ENCODE data around the gene TOX3. TPM values are rescaled to one million over a fixed set of nuclear protein-coding genes. Genes with fewer than 3 reads are reported as not detected.

TOX3 gene
- total and polyA plus RNA-seq, 4 donors: 1.6 to 5.3 (median 2.0) TPM

DNA sequence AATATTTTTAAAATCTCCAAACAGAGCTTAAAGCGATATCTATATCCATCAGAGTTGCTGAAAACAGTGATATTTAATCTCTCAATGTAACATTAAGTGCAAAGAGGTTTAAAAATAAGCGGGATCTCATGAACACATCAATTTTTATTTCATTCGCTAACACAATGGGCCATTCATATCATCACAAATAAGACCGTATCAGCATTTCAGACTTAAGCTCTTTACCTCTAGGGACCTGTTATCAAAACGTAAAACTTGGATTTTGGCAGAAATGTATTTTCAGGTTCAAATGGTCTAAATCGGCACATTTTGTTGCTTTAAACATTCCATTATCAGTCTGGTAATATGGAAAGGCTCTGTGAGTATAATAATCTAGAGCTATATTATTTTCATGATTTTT, 77.9 kb downstream of the TOX3 start:
- Histone ChIP-seq H3K4me3 (no peak overlapping the region), H3K9ac (ENCODE audit: insufficient read depth in 1 of 2, low read length in 2 of 2) (no peak overlapping the region), H3K27ac (ENCODE audit: low read depth in 1 of 2, low read length in 1 of 2) (no peak overlapping the region), H3K36me3 (ENCODE audit: control insufficient read depth in 4 of 4, insufficient read depth in 4 of 4, low read length in 4 of 4) (no peaks in the 10 kb centered on the region), H3K27me3 (ENCODE audit: control insufficient read depth in 3 of 3, insufficient read depth in 3 of 3, low read length in 2 of 3) (no peaks in the 10 kb centered on the region), H3K4me1 (ENCODE audit: control insufficient read depth in 5 of 5, insufficient read depth in 5 of 5, low read length in 5 of 5) (peaks cover 0 to 31% (median 0%) of the 10 kb centered on the region in 5 donors), H3K9me3 (ENCODE audit: control insufficient read depth in 4 of 4, insufficient read depth in 3 of 4, low read length in 3 of 4) (no peaks in the 10 kb centered on the region)
- TF ChIP-seq, protein P1, sequence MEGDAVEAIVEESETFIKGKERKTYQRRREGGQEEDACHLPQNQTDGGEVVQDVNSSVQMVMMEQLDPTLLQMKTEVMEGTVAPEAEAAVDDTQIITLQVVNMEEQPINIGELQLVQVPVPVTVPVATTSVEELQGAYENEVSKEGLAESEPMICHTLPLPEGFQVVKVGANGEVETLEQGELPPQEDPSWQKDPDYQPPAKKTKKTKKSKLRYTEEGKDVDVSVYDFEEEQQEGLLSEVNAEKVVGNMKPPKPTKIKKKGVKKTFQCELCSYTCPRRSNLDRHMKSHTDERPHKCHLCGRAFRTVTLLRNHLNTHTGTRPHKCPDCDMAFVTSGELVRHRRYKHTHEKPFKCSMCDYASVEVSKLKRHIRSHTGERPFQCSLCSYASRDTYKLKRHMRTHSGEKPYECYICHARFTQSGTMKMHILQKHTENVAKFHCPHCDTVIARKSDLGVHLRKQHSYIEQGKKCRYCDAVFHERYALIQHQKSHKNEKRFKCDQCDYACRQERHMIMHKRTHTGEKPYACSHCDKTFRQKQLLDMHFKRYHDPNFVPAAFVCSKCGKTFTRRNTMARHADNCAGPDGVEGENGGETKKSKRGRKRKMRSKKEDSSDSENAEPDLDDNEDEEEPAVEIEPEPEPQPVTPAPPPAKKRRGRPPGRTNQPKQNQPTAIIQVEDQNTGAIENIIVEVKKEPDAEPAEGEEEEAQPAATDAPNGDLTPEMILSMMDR (IDR thresholded peaks at IDR 0.05; ENCODE audit: control extremely low read depth, extremely low read depth): no peak
- WGBS, 2 donors: 91 to 96% methylated on average over 6 of the region's 6 CpGs
- DNase-seq: no peak
- ATAC-seq (ENCODE audit: insufficient read depth, low FRiP score): no peak

GRCh38 chr16:52467753-52468152, 79.2 kb downstream of the TOX3 start:
- Histone ChIP-seq H3K36me3 (ENCODE audit: control insufficient read depth in 4 of 4, insufficient read depth in 4 of 4, low read length in 4 of 4) (no peaks in the 10 kb centered on the region), H3K27me3 (ENCODE audit: control insufficient read depth in 3 of 3, insufficient read depth in 3 of 3, low read length in 2 of 3) (no peaks in the 10 kb centered on the region), H3K4me3 (no peak overlapping the region), H3K4me1 (ENCODE audit: control insufficient read depth in 5 of 5, insufficient read depth in 5 of 5, low read length in 5 of 5) (peaks cover 0 to 39% (median 0%) of the 10 kb centered on the region in 5 donors), H3K9ac (ENCODE audit: insufficient read depth in 1 of 2, low read length in 2 of 2) (no peak overlapping the region), H3K27ac (ENCODE audit: low read depth in 1 of 2, low read length in 1 of 2) (no peak overlapping the region), H3K9me3 (ENCODE audit: control insufficient read depth in 4 of 4, insufficient read depth in 3 of 4, low read length in 3 of 4) (peaks cover 0 to 2% (median 0%) of the 10 kb centered on the region in 4 donors)
- no peak for DNase-seq
- no peak for ATAC-seq (ENCODE audit: insufficient read depth, low FRiP score)
- 86 to 91% methylated on average over 1 of the region's 1 CpG for WGBS, 2 donors
- TF ChIP-seq, protein P1 (IDR thresholded peaks at IDR 0.05; ENCODE audit: control extremely low read depth, extremely low read depth): no peak

DNA sequence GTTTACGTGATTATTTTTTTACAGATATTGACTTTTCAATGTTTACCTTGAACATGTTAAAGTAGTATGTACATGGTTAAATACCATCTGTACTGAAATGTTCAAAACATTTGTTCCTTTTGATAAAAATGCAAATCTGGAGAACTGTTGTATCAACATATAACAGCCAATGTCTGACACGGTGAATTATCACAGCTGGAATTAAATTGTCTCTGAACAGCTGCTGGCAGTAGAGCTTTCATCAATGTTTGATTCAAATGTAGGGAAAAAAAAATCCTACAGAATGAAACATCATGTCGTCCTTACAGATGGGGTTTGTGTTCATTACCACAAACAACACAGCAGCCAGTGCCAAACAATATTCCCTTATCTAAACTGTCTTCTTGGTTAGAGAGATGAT, 79.9 kb downstream of the TOX3 start:
- WGBS, 2 donors: 77 to 78% methylated on average over 3 of the region's 3 CpGs
- no peaks in the 10 kb centered on the region for H3K27me3 ChIP-seq (ENCODE audit: control insufficient read depth in 3 of 3, insufficient read depth in 3 of 3, low read length in 2 of 3)
- no peak overlapping the region for H3K27ac ChIP-seq (ENCODE audit: low read depth in 1 of 2, low read length in 1 of 2)
- peaks cover 0 to 2% (median 0%) of the 10 kb centered on the region in 4 donors for H3K9me3 ChIP-seq (ENCODE audit: control insufficient read depth in 4 of 4, insufficient read depth in 3 of 4, low read length in 3 of 4)
- DNase-seq (peak in 2 of 3 donors; percentile 46 to 49), ATAC-seq (ENCODE audit: insufficient read depth, low FRiP score) (no peak)
- H3K4me1 ChIP-seq (ENCODE audit: control insufficient read depth in 5 of 5, insufficient read depth in 5 of 5, low read length in 5 of 5): peaks cover 0 to 45% (median 0%) of the 10 kb centered on the region in 5 donors
- TF ChIP-seq, protein P1 (IDR thresholded peaks at IDR 0.05; ENCODE audit: control extremely low read depth, extremely low read depth): no peak
- H3K36me3 ChIP-seq (ENCODE audit: control insufficient read depth in 4 of 4, insufficient read depth in 4 of 4, low read length in 4 of 4): no peaks in the 10 kb centered on the region
- no peak overlapping the region for H3K9ac ChIP-seq (ENCODE audit: insufficient read depth in 1 of 2, low read length in 2 of 2)
- no peak overlapping the region for H3K4me3 ChIP-seq

- H3K4me3 ChIP-seq: no peak overlapping the region
- 76 to 85% methylated on average over 5 of the region's 5 CpGs for WGBS, 2 donors
- no peak for ATAC-seq (ENCODE audit: insufficient read depth, low FRiP score)
- peaks cover 0 to 2% (median 0%) of the 10 kb centered on the region in 4 donors for H3K9me3 ChIP-seq (ENCODE audit: control insufficient read depth in 4 of 4, insufficient read depth in 3 of 4, low read length in 3 of 4)
- H3K9ac ChIP-seq (ENCODE audit: insufficient read depth in 1 of 2, low read length in 2 of 2): no peak overlapping the region
- H3K4me1 ChIP-seq (ENCODE audit: control insufficient read depth in 5 of 5, insufficient read depth in 5 of 5, low read length in 5 of 5): peaks cover 0 to 49% (median 0%) of the 10 kb centered on the region in 5 donors
- no peaks in the 10 kb centered on the region for H3K36me3 ChIP-seq (ENCODE audit: control insufficient read depth in 4 of 4, insufficient read depth in 4 of 4, low read length in 4 of 4)
- no peaks in the 10 kb centered on the region for H3K27me3 ChIP-seq (ENCODE audit: control insufficient read depth in 3 of 3, insufficient read depth in 3 of 3, low read length in 2 of 3)
- no peak overlapping the region for H3K27ac ChIP-seq (ENCODE audit: low read depth in 1 of 2, low read length in 1 of 2)
- TF ChIP-seq, protein P1 (IDR thresholded peaks at IDR 0.05; ENCODE audit: control extremely low read depth, extremely low read depth): no peak
- peak in 1 of 3 donors; percentile 39 for DNase-seq
Observed at GRCh38 chr16:52465711-52466267, 81.2 kb downstream of the TOX3 start.

Data from lung (tissue), 12 donors.